AG09309 (cell line): ENCODE results near the gene SND1.

Experiments
- DNase-seq: peaks from one replicate; pipeline ENCODE4 v3.0.0-alpha.2; 2010; ENCODE audit warnings: low read depth
- H3K4me3 ChIP-seq: 2 replicates; pipeline ENCODE4 v1.5.1; 2011; ENCODE audit warnings: mild to moderate bottlenecking, low read depth, low read length, moderate library complexity; ENCODE audit not compliant: control insufficient read depth
- TF ChIP-seq, protein P1 (sequence below): IDR thresholded peaks from 2 replicates; pipeline ENCODE4 v1.5.1; 2011; ENCODE audit warnings: mild to moderate bottlenecking, low read depth, low read length, inconsistent platforms; ENCODE audit not compliant: insufficient read depth, control insufficient read depth; ENCODE audit errors: missing control alignments

SND1 gene

DNA sequence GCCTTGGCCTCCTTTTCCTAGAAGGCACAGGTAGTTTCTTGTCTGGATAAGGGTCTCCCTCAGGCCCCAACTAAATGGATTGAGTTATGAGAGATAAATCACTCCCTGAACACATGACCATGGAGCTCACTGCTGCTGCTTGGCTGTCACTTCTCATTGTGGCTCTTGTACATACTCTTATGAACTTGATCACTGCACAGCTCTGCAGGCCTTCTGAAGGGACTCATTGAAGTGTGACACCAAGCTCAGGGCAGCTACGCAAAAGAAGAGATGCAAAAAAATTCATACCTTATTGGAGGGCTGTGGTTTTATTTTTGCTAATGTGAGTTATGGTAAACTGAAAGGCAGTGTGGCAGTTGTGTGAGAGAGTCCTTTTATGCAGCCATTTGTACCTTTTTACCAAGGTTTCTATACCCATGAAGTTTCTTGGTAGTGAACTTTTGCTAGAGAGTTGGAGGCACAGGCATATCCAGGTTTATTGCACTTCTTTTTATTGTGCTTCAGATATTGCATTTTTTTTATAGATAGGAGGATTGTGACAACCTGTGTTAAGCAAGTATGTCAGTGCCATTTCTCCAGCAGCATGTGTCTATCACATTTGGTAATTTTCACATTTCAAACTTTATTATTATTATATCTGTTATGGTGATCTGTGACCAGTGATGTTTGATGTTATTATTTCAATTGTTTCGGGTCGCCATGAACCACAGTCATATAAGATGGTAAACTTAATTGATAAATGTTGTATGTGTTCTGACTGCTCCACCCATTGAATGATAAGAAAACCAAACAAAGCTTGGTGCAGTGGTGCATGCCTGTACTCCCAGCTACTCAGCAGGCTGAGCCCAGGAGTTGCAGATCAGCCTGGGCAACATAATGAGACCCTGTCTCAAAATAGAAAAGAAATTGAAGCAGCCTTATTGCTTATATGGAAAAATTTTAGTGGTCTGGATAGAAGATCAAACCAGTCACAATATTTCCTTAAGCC lies 278.6 kb downstream of the SND1 start:
- DNase-seq, result no peak
- no peak overlapping the region for H3K4me3 ChIP-seq
- TF ChIP-seq, protein P1, sequence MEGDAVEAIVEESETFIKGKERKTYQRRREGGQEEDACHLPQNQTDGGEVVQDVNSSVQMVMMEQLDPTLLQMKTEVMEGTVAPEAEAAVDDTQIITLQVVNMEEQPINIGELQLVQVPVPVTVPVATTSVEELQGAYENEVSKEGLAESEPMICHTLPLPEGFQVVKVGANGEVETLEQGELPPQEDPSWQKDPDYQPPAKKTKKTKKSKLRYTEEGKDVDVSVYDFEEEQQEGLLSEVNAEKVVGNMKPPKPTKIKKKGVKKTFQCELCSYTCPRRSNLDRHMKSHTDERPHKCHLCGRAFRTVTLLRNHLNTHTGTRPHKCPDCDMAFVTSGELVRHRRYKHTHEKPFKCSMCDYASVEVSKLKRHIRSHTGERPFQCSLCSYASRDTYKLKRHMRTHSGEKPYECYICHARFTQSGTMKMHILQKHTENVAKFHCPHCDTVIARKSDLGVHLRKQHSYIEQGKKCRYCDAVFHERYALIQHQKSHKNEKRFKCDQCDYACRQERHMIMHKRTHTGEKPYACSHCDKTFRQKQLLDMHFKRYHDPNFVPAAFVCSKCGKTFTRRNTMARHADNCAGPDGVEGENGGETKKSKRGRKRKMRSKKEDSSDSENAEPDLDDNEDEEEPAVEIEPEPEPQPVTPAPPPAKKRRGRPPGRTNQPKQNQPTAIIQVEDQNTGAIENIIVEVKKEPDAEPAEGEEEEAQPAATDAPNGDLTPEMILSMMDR, result no peak

DNA sequence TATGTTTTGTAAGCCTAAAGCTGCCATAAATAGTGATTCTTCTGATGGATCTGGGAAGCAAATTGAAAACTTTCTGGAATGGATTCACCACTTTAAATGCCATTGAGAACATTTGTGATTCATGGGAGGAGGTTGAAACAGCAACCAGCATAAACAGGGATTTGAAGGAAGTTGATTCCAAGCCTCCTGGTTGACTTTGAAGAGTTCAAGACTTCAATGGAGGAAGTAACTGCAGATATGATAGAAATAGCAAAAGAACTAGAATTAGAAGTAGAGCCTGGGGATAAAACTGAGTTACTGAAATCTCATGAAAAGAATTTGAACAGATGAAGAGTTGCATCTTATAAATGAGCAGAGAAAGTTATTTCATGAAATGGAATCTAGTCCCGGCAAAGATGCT lies 280.1 kb downstream of the SND1 start:
- TF ChIP-seq, protein P1, result no peak
- H3K4me3 ChIP-seq, result no peak overlapping the region
- no peak for DNase-seq

DNA sequence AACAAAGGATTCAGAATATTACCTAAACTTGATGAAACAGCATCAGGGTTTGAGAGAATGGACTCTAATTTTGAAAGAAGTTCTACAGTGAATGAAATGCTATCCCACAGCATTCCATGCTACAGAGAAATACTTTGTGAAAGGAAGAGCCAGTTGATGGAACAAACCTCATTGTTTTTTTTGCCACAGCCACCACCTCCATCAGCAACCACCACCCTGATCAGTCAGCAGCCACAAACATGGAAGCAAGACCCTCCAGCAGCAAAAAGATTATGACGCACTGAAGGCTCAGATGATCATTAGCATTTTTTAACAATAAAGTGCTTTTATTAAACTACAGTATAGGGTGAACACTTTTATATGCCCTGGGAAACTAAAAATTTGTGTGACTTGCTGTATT lies 280.5 kb downstream of the SND1 start:
- H3K4me3 ChIP-seq, result no peak overlapping the region
- TF ChIP-seq, protein P1, result no peak
- DNase-seq, result no peak

DNA sequence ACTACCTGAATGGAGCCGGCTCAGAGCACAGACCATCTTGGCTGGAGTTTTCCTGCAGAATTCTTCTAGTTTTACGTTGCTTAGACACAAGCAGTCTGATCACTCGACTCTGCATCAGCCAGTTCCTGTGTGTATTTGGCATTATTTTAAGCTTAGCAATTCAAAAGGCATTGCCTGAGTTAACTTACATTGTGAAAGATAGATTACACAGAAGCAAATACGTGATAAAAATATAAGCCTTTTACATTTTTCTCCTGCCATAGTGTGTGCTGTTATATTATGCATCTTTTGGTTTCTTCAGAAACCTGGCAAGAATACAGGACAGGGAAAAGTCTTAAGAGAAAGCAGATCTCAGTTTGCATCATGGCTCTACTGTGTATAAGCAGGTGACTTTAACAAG lies 281.2 kb downstream of the SND1 start:
- no peak overlapping the region for H3K4me3 ChIP-seq
- no peak for DNase-seq
- TF ChIP-seq, protein P1, result no peak

DNA sequence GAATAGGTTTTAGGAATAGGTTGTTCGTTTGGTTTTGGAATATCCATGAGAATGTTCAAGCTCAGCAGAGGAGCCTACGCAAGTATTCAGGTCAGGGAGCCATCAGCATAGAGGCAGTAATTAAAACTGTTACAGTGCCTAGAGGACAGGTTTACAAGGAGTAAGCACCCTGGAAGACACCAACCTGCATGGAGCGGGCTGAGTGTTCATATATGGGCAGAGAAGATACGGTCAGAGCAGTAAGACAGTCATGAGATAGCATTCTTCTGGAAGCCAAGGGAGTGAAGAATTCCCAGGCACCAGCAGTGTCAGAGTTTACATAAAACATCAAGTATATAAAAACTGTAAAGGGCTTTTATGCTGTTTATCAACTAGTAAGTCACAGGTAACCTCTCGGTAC lies 282.7 kb downstream of the SND1 start:
- H3K4me3 ChIP-seq, result no peak overlapping the region
- no peak for DNase-seq
- TF ChIP-seq, protein P1, result no peak

DNA sequence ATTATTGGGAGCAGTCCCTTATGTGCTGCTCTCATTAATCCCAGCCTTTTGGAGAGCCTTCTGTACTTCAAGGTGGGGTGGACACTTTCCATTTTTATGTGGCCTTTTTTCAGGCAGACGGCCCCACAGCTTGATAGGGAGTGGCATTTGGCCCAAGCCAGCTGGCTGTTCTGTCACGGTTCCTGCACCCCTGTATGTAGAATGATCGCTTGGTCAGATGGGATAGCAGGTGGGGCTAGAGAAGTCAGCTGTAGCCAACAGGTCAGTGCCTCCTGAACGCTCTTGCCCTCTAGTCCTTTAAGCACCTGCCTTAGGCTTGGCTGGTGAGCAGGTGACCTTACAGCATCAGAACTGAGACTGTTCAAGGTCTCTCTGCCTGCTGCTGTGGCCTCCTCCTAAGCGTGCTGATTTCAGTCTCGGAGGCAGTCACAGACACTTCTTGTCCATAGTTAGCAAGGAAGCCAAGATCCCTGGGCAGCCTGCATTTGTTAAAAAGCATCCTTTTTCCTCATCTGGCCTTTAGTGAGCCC lies 283.9 kb downstream of the SND1 start:
- no peak for DNase-seq
- TF ChIP-seq, protein P1, result no peak
- no peak overlapping the region for H3K4me3 ChIP-seq
